Cardiac septum (tissue), 1 donor: ENCODE results near the gene MBLAC2. TPM values are rescaled to one million over a fixed set of nuclear protein-coding genes. Genes with fewer than 3 reads are reported as not detected.

Source experiments
- DNase-seq: peaks from one replicate; pipeline ENCODE4 v3.0.0-alpha.2; 2020; ENCODE audit warnings: low spot score
- intact Hi-C: fragments of 100-400 bp; cut with DNase I; formaldehyde crosslinking; loops from one replicate; pipeline ENCODE4 v1.14.0; 2022
- total RNA-seq: library from RNA; stranded (reverse); fragmentation: NEBNext Ultra II Directional; extraction: Animal tissue kit (Norgen Biotek cat#: 25700); gene quantifications from one replicate; pipeline ENCODE4 v1.2.1, GENCODE V29; 2021
- donor health status: DM: no; HTN: no; CAD: no.

MBLAC2 gene
- total RNA-seq, 1 donor from 2014 or later = 2.9 TPM

GRCh38 chr5:90473396-90474234 lies 956 bp downstream of the MBLAC2 start:
- intact Hi-C loops = loop anchor here (1.0 to 5.0 kb wide), 2 partner anchors 56 to 61 kb away; partner anchors contain the start of gene LYSMD3
- peak; percentile 77 for DNase-seq

GRCh38 chr5:90472783-90473395 lies 1.7 kb downstream of the MBLAC2 start:
- intact Hi-C loops = loop anchor here (5.0 kb wide), 1 partner anchor 61 kb away; no protein-coding TSS in a partner anchor
- DNase-seq = no peak

GRCh38 chr5:90461288-90461687 lies 13.3 kb downstream of the MBLAC2 start:
- intact Hi-C loops = no loop called here
- DNase-seq = no peak

DNA sequence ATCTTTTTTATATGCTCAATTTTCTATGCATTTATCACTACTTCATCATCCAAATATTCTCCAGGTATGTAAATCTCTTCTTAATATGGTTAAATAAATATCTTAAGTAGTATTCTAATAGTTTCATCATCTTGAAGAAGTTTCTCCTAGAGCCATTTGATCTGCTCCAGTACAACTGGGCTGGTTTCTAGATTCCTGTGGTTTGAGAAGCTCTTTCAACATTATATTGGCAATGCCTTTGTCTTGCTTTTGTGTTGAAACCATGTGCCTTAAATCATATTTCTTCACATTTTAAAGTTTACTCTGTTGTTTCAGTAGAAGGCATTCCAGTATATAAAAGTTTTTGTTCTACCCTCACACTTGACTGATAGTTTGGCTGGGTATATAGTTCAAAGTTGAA lies 27.6 kb downstream of the MBLAC2 start:
- no peak for DNase-seq
- intact Hi-C loops = no loop called here

- intact Hi-C loops = loop anchor here (2.0 kb wide), 1 partner anchor 90 kb away; no protein-coding TSS in a partner anchor
- DNase-seq = no peak
Measured at GRCh38 chr5:90440644-90441043, 33.9 kb downstream of the MBLAC2 start.

DNA sequence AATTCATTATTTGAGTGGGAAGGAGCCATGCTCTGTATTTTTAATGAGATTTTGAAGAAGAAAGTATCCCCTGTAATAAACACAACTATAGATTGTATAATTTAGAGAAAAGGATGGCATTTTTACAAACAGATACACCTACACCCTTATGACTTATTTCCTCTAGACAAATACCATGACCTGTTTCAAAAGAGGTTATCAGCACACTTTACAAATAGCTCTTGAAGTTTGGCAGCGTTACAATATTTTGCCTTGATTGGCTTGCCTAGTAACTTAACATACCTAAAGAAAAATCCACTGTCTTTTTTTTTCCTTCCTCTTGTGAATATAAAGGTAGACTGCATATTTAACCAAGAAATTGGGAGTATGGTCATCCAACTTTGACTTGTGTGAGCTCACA lies 36.5 kb downstream of the MBLAC2 start:
- intact Hi-C loops = loop anchor here (5.0 to 10.0 kb wide), 2 partner anchors 167 to 344 kb away; no protein-coding TSS in a partner anchor
- DNase-seq = no peak

- intact Hi-C loops = loop anchor here (5.0 to 10.0 kb wide), 2 partner anchors 167 to 345 kb away; no protein-coding TSS in a partner anchor
Measured at GRCh38 chr5:90437663-90438062, 36.9 kb downstream of the MBLAC2 start.

GRCh38 chr5:90434116-90434714 lies 40.4 kb downstream of the MBLAC2 start:
- intact Hi-C loops = loop anchor here (10.0 kb wide), 1 partner anchor 171 kb away; no protein-coding TSS in a partner anchor
- DNase-seq = no peak

More at GRCh38 chr5:90437663-90438062, 36.9 kb downstream of the MBLAC2 start:
- no peak for DNase-seq

DNA sequence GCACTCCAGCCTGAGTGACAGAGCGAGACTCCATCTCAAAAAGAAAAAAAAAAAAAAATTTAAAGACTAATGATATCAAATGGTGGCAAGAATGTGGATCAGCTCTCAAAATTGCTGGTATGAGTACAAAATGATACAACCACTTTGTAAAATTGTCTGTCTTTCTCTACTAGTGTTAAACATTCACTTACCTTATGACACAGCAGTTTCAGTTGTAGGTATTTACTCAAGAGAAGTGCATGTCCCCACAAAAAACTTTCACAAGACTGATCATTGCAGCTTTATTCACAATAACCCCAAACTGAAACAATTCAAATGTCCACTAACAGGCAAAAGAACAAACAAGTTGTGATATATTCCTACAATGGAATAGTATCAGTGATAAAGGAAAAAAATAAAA lies 50.3 kb downstream of the MBLAC2 start:
- DNase-seq = no peak
- intact Hi-C loops = no loop called here

DNA sequence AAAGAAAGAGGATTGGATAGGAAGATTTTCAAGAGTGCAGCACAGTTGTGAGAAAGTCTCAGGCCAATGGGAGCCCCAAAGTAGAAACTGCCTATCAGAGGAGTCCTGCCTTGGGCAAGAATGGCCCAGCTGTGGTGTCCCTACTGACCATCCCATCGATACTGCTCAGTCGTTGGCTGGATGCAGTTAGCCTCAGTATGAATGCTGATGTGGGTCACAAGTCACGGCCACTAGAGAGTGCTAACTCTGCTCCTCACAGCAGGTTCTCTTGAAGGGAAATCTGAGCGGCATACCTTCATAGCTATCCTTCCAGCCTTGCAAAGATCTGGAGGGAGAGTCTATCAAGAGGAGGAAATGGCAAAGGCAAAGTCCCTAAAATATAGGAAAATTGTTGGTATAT lies 53.4 kb downstream of the MBLAC2 start:
- intact Hi-C loops = no loop called here
- DNase-seq = no peak

DNA sequence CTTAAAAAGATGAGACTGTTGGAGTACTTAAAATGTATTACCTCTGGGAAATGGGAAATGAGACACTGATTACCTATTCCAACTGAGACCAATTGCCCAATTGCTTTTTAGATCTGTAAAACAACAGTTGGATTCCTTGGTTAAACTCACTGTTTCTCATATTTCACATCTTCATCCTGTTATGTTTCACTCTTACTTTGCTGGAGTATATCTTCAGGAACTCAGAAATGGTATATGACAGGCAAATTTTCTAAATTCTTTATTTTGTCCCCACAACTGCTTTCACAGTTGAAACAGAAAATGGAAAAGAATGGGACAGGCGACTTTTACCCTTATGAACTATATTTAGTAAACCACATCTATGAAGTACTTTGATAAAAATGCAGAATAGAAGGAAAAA lies 56.4 kb downstream of the MBLAC2 start:
- intact Hi-C loops = no loop called here
- no peak for DNase-seq

DNA sequence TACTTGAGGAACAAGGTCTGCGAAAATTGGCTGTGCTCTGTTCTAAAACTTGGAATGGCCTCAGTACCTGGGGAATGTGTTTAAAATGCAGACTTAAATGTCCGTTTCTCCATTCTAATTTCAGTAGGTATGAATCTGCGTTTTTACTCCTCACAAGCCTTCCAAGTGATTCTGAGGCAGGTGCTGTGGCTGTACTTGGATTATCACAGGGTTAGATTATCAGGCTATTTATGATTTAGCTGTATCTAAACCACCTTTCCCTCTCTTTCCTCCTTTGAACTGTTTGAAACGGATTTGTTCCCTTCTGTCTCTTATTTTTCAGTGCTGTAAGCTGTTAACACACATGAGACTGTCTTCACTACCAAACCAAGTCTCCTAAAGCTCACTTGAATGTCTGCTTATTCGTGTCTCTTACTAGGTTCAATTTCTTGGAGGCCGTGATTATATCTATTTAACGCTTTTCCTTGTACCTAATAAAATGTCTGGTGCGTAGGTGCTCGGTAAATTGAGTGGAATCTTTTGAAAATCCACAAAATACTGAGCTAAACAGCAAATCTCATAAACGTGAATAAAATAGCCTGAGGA lies 64.3 kb downstream of the MBLAC2 start:
- intact Hi-C loops = loop anchor here (5.0 kb wide), 1 partner anchor 62 kb away; the partner anchor contains the start of genes MBLAC2 and POLR3G
- no peak for DNase-seq

GRCh38 chr5:90409318-90410177 lies 65.0 kb downstream of the MBLAC2 start, which contains the start of gene CETN3:
TSS of gene CETN3 (minus strand) at chr5:90409756. CDS start at chr5:90409661, 95 bp downstream.
- peak; percentile 95 for DNase-seq
- intact Hi-C loops = loop anchor here (2.0 to 5.0 kb wide), 2 partner anchors 63 to 119 kb away; partner anchors contain the start of genes LYSMD3, MBLAC2 and POLR3G

GRCh38 chr5:90408571-90409317 lies 65.8 kb downstream of the MBLAC2 start:
- no peak for DNase-seq
- intact Hi-C loops = loop anchor here (2.0 kb wide), 1 partner anchor 120 kb away; the partner anchor contains the start of gene LYSMD3
